ENCODE measurements around the gene PRICKLE4.

- no peak for TF ChIP-seq CTCF (conservative IDR thresholded peaks at IDR 0.05; ENCODE audit: low read length)
- no peak for TF ChIP-seq EZH2phosphoT487 (IDR thresholded peaks at IDR 0.05; ENCODE audit: borderline replicate concordance, low read depth, low read length)
These were observed 30.5 kb downstream of the PRICKLE4 start for GRCh38 chr6:41811095-41811494.

All from OCI-LY7 (cell line).